ENCODE results near the gene WASHC3.
"Not testable (repeated sequence)": the region's sequence is repeated elsewhere in the genome, so short reads cannot be mapped to it uniquely, and the experiment has no call there.

Gene WASHC3

GRCh38 chr12:102050660-102051430 lies 10.9 kb downstream of the WASHC3 start:
- no peak for DNase-seq (ENCODE audit: low read depth)

GRCh38 chr12:102043928-102044327 lies 17.9 kb downstream of the WASHC3 start:
- DNase-seq (ENCODE audit: low read depth): no peak

GRCh38 chr12:102033991-102034745 lies 27.6 kb downstream of the WASHC3 start:
- DNase-seq (ENCODE audit: low read depth): peak; percentile 45

DNA sequence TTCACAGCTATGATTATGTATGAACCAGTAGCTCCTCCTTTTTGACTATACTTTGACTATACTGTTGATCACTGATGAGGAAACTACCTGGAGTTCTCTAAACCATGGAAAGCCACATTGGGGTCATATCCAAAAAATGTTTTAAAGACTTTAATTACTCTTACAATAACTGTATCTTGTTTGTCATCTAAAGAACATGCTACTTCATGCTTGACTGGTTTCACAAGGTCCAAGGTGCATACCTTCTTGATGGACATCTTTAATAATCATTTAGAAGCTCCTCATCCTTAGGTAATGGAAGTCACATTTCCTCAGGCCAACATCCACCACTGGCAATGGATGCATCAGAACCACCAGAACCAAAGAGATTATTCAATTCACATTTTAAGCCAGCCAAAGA lies 29.9 kb downstream of the WASHC3 start:
- DNase-seq (ENCODE audit: low read depth): no peak

DNA sequence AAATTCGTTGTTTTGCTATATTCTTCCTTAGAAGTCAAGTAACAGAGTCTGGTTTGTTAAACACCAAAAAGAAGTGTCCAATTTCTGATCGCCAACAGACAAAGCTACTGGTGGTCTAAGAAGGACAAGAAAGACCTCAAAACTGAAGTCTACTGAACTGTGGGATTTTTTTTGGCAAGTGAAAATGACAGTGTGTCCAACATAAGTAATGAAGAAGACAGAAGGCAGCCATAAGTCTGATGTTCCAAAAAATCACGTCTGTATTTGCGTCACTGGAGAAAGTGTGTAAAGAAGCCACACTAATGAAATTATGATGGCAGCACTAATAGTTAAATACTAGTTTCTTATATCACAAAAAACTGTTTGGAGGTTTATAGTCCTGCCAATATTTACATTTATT lies 32.6 kb downstream of the WASHC3 start:
- DNase-seq (ENCODE audit: low read depth): no peak

GRCh38 chr12:102026728-102027127 lies 35.1 kb downstream of the WASHC3 start:
- no peak for DNase-seq (ENCODE audit: low read depth)

GRCh38 chr12:102024765-102025164 lies 37.0 kb downstream of the WASHC3 start:
- no peak for DNase-seq (ENCODE audit: low read depth)

- no peak for DNase-seq (ENCODE audit: low read depth)
Measured at GRCh38 chr12:102023343-102023930, 38.4 kb downstream of the WASHC3 start.

GRCh38 chr12:102022286-102022685 lies 39.5 kb downstream of the WASHC3 start:
- no peak for DNase-seq (ENCODE audit: low read depth)

GRCh38 chr12:102021540-102022246 lies 40.1 kb downstream of the WASHC3 start:
- no peak for DNase-seq (ENCODE audit: low read depth)

- DNase-seq (ENCODE audit: low read depth): not testable (repeated sequence)
Measured at GRCh38 chr12:102018607-102019006, 43.2 kb downstream of the WASHC3 start.

DNA sequence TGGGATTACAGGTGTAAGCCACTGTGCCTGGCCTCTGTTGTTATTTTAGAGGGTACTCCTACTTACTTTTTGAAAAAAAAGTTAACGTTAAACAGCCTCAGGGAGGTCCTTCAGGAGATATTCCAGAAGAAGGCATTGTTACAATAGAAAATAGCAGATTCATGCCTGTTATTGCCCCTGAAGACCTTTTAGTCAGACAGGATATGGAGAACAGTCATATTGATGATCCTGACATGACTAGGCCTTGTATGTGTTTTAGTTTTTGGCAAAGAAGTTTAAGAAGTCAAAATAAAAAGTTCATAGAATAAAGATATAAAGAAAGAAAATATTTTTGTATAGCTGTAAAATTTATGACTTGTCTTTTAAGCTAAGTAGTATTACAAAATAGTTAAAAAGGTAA lies 45.3 kb downstream of the WASHC3 start:
- no peak for DNase-seq (ENCODE audit: low read depth)

DNA sequence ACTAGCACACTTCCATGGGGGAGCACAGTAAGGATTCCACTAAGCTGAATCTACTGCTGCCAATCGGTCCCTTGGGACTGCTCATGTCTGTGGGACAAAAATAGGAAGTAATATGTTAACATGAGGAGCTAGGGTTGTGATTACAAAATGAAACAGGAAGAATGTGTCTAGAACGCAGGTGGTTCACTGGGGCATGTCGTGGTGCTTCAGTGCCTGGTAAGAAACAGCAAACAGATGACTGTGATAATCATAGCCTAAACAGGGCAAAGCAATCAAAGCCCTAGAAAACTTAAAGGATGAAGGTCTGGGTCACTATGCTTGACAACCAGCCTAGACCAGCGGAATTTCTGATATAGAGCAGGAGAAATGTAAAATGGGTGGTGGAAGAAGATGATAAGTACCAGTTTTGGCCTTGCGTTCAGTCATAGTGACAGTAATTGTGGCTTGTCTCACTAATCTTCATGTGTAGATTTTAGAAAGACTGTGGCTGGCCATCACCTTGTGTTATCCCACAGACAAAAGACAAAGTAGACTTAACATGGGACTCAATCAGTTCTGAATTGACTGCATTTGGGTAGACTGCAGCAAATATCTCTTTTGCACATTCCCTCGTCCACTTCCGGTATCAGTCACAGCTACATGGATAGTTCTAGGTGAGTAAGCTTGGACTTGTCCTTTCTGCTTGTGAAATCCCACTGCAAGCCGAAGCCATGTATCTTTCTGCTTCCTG lies 51.4 kb downstream of the WASHC3 start:
- DNase-seq (ENCODE audit: low read depth): no peak

- no peak for DNase-seq (ENCODE audit: low read depth)
Measured at GRCh38 chr12:102009796-102010195, 52.0 kb downstream of the WASHC3 start.

DNA sequence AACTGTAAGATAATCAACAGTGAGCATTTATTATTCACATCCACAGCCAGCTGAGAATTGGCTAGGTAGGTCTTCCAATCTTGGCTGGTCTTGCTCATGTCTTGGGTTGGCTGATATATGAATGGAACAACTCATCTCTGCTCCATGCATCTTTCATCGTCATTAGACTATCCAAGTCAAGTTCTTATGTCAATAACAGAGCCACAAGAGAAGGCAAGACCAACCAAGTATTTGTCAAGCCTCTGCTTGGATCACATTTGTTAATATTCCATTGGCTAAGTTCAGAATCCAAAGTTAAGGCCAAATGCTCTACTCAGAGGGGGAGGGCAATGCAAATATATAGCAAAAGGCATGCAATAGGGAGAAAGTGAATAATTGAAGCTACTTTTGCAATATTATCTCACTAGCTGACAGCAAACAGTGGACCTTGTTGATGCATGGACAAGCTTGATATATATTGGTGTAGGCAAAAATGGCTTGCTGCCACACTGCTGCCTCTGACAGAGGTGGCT lies 53.1 kb downstream of the WASHC3 start:
- DNase-seq (ENCODE audit: low read depth): no peak

DNA sequence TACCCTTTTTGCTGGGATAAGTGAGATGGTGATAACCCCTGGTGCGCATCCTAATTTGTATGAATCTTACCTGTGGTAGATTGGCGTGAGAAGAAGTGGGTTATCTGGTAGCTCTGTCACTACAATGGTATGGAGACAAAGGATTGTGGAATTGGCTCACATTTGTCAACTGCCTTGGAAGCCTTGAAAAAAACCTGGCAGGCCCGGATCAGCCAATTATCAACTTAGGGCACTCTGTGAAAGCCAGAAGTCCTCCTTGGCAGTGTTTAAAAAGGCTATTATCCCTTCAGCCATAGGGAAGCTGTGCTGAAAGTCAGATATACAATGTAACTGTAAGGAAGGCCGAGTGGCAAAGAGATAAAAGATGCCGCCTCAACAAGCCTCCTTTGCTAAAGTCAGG lies 56.5 kb downstream of the WASHC3 start:
- DNase-seq (ENCODE audit: low read depth): no peak

GRCh38 chr12:101997102-101997501 lies 64.7 kb downstream of the WASHC3 start:
- DNase-seq (ENCODE audit: low read depth): no peak

DNA sequence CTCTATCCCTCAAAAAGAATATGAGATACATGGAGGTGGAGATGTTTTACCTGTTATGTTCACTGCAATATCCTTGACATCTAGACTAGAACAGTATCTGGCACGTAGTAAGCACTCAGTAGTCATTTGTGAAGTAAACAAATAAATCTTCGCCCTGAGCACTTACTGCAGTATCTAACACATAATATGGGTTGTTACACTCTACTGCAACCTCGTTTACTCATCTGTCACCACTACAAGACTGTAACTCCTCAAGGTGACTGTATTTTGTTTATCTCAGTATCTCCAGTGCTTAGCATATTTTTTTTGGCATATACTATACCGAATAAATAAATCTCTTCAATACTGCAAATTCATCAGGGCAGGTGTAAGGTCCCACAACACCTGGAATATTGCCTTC lies 66.1 kb downstream of the WASHC3 start:
- no peak for DNase-seq (ENCODE audit: low read depth)

DNA sequence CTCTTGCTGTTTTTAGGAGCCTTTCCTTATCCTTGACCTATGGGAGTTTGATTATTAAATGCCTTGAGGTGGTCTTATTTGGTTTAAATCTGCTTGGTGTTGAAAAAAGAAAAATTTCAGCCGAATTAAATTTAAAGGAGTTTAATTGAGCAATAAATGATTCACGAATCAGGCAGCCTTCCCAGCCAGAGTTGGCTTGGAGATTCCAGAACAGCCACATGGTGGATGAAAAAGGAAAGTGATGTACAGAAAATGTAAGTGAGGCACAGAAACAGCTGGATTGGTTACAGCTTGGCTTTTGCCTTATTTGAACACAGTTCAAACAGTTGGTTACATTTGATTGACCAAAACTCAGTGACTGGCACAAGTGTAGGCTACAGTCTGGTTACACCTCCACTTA lies 69.7 kb downstream of the WASHC3 start:
- no peak for DNase-seq (ENCODE audit: low read depth)

DNA sequence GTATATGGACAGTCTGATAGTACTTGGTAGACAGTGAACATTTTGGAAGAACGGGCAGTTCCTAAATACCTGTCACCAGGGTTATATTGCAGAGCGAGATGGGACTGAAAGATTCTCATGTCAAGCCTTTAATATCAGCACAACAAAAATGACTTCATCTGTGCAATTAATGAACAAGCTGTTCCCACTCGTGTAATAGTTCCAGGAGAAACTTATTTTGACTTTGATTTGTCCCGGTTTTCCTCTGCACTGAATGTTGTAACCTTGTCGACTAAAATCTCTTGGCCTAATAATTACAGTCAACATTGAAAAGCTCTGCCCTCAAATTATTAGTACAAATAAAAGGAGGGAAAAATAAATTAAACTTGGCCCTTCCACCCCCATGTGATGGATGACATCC lies 79.5 kb downstream of the WASHC3 start:
- DNase-seq (ENCODE audit: low read depth): no peak

- no peak for DNase-seq (ENCODE audit: low read depth)
Measured at GRCh38 chr12:101981868-101982267, 79.9 kb downstream of the WASHC3 start.

- DNase-seq (ENCODE audit: low read depth): no peak
Measured at GRCh38 chr12:101968770-101969169, 93.0 kb downstream of the WASHC3 start.

Measured in CMK (cell line).